Gastroesophageal sphincter (tissue), 3 donors: ENCODE data around the gene SEC23B.

Experiments
- POLR2A ChIP-seq, 2 donors: fragments of 450-650 bp; IDR thresholded peaks; one replicate each; pipeline ENCODE4 v1.6.1; 2017; ENCODE audit warnings: antibody characterized with exemption in 2 of 2, mild to moderate bottlenecking in 2 of 2, moderate library complexity in 1 of 2
- POLR2AphosphoS5 ChIP-seq: sonication (generic); formaldehyde crosslinking; IDR thresholded peaks from one replicate; pipeline ENCODE4 v1.6.1; 2017; ENCODE audit warnings: antibody characterized with exemption
- TF ChIP-seq, protein P1 (sequence below), 4 experiments: fragments of 200-600 bp in 2 of 4; fragments of 450-650 bp in 2 of 4; sonication (generic) in 1 of 4; IDR thresholded peaks; one replicate each; pipeline ENCODE4 v1.5.1; 2017 to 2019; ENCODE audit warnings: antibody characterized with exemption in 4 of 4, mild to moderate bottlenecking in 2 of 4, moderate library complexity in 2 of 4

DNA sequence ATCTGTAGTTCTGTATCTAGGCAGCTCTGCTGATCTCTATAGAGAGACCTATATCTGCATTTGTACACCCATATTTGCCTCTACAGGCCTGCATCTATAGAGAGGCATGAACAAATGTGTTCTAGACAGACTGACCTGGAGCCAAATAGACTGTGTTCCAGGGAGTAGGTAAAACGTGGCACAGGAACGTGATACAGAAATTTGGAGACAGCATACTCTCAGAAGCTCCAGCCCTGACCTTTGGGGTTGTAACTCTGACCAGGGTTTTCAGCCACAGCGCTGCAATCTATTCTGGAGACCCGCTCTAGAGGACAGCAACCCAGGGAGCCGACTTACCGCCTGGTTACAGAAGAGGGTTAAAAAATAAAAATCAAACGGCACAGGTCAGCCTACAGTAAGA is 11.7 kb upstream of the SEC23B start:
- TF ChIP-seq, protein P1, sequence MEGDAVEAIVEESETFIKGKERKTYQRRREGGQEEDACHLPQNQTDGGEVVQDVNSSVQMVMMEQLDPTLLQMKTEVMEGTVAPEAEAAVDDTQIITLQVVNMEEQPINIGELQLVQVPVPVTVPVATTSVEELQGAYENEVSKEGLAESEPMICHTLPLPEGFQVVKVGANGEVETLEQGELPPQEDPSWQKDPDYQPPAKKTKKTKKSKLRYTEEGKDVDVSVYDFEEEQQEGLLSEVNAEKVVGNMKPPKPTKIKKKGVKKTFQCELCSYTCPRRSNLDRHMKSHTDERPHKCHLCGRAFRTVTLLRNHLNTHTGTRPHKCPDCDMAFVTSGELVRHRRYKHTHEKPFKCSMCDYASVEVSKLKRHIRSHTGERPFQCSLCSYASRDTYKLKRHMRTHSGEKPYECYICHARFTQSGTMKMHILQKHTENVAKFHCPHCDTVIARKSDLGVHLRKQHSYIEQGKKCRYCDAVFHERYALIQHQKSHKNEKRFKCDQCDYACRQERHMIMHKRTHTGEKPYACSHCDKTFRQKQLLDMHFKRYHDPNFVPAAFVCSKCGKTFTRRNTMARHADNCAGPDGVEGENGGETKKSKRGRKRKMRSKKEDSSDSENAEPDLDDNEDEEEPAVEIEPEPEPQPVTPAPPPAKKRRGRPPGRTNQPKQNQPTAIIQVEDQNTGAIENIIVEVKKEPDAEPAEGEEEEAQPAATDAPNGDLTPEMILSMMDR (IDR thresholded peaks at IDR 0.05): no peak
- TF ChIP-seq POLR2AphosphoS5: no peak
- no peak for TF ChIP-seq POLR2A (IDR thresholded peaks at IDR 0.05)
